Measurements from ENCODE around the gene DGCR6. TPM values are rescaled to one million over a fixed set of nuclear protein-coding genes. Genes with fewer than 3 reads are reported as not detected.
"Not testable (repeated sequence)": the region's sequence is repeated elsewhere in the genome, so short reads cannot be mapped to it uniquely, and the experiment has no call there.

DGCR6 gene
- total RNA-seq, 4 donors from 2014 or later, result 1.2 to 5.5 (median 2.2) TPM

GRCh38 chr22:18935889-18936529 lies 29.9 kb downstream of the DGCR6 start, which contains the start of gene PRODH:
Gene PRODH (minus strand): TSS chr22:18936293. CDS start chr22:18936287, 6 bp downstream.
- no peak for DNase-seq (ENCODE audit: extremely low spot score)
- no peaks in the 10 kb centered on the region for H3K27me3 ChIP-seq
- H3K4me1 ChIP-seq, result no peaks in the 10 kb centered on the region
- no CpG with 5 or more reads among the region's 67 CpGs for WGBS
- no peaks in the 10 kb centered on the region for H3K36me3 ChIP-seq
- H3K27ac ChIP-seq (replicated peaks in 1 of 4), result no peak within 1 kb of the TSS
- no peak within 1 kb of the TSS for H3K4me3 ChIP-seq
- TF ChIP-seq EP300 (IDR thresholded peaks at IDR 0.05) (no peak), CTCF (IDR thresholded peaks at IDR 0.05) (no peak)
- intact Hi-C loops (cut with DNase I), result no loop called here
- H3K9me3 ChIP-seq, result no peaks in the 10 kb centered on the region

GRCh38 chr22:18938691-18939090 lies 32.6 kb downstream of the DGCR6 start:
- DNase-seq (ENCODE audit: extremely low spot score); H3K9me3 ChIP-seq; H3K27me3 ChIP-seq; H3K27ac ChIP-seq (replicated peaks in 1 of 4); H3K4me1 ChIP-seq; H3K36me3 ChIP-seq; intact Hi-C loops (cut with DNase I); H3K4me3 ChIP-seq: not testable (repeated sequence)
- no CpG with 5 or more reads among the region's 8 CpGs for WGBS

GRCh38 chr22:18947105-18947504 lies 41.0 kb downstream of the DGCR6 start:
- DNase-seq (ENCODE audit: extremely low spot score), result not testable (repeated sequence)

GRCh38 chr22:18947905-18948304 lies 41.8 kb downstream of the DGCR6 start:
- Histone ChIP-seq H3K9me3 (no peaks in the 10 kb centered on the region), H3K4me3 (no peak overlapping the region), H3K36me3 (no peaks in the 10 kb centered on the region), H3K4me1 (no peaks in the 10 kb centered on the region), H3K27me3 (peaks cover 0 to 45% (median 0%) of the 10 kb centered on the region in 4 donors), H3K27ac (replicated peaks in 1 of 4) (no peak overlapping the region)
- WGBS, result 75% methylated on average over 6 of the region's 12 CpGs
- TF ChIP-seq CTCF (IDR thresholded peaks at IDR 0.05) (no peak), EP300 (IDR thresholded peaks at IDR 0.05) (no peak), POLR2A (IDR thresholded peaks at IDR 0.05; ENCODE audit: low read depth) (no peak), POLR2AphosphoS5 (IDR thresholded peaks at IDR 0.05) (no peak)
- no peak for DNase-seq (ENCODE audit: extremely low spot score)
- intact Hi-C loops (cut with DNase I), result no loop called here

More at GRCh38 chr22:18947105-18947504, 41.0 kb downstream of the DGCR6 start:
- H3K4me1 ChIP-seq; intact Hi-C loops (cut with DNase I); H3K9me3 ChIP-seq; H3K4me3 ChIP-seq; H3K27ac ChIP-seq (replicated peaks in 1 of 4); H3K36me3 ChIP-seq: not testable (repeated sequence)
- H3K27me3 ChIP-seq, result peaks cover 0 to 41% (median 0%) of the 10 kb centered on the region in 4 donors
- WGBS, result 56% methylated on average over 5 of the region's 9 CpGs

GRCh38 chr22:18950141-18950540 lies 44.0 kb downstream of the DGCR6 start:
- no peaks in the 10 kb centered on the region for H3K9me3 ChIP-seq
- no peaks in the 10 kb centered on the region for H3K4me1 ChIP-seq
- WGBS, result 88% methylated on average over 5 of the region's 5 CpGs
- H3K27ac ChIP-seq (replicated peaks in 1 of 4), result no peak overlapping the region
- DNase-seq (ENCODE audit: extremely low spot score), result no peak
- intact Hi-C loops (cut with DNase I), result no loop called here
- no peaks in the 10 kb centered on the region for H3K36me3 ChIP-seq
- TF ChIP-seq POLR2A (IDR thresholded peaks at IDR 0.05; ENCODE audit: low read depth) (no peak), POLR2AphosphoS5 (IDR thresholded peaks at IDR 0.05) (no peak), CTCF (IDR thresholded peaks at IDR 0.05) (no peak), EP300 (IDR thresholded peaks at IDR 0.05) (no peak)
- H3K4me3 ChIP-seq, result no peak overlapping the region
- peaks cover 0 to 65% (median 0%) of the 10 kb centered on the region in 4 donors for H3K27me3 ChIP-seq

- DNase-seq (ENCODE audit: extremely low spot score), result no peak
- H3K27me3 ChIP-seq, result peaks cover 0 to 70% (median 0%) of the 10 kb centered on the region in 4 donors
- no peak overlapping the region for H3K4me3 ChIP-seq
- no peaks in the 10 kb centered on the region for H3K9me3 ChIP-seq
- intact Hi-C loops (cut with DNase I), result no loop called here
- H3K4me1 ChIP-seq, result no peaks in the 10 kb centered on the region
- no peak overlapping the region for H3K27ac ChIP-seq (replicated peaks in 1 of 4)
- 75% methylated on average over 4 of the region's 6 CpGs for WGBS
- TF ChIP-seq POLR2AphosphoS5 (IDR thresholded peaks at IDR 0.05) (no peak), EP300 (IDR thresholded peaks at IDR 0.05) (no peak), CTCF (IDR thresholded peaks at IDR 0.05) (no peak), POLR2A (IDR thresholded peaks at IDR 0.05; ENCODE audit: low read depth) (no peak)
- no peaks in the 10 kb centered on the region for H3K36me3 ChIP-seq
Measured at GRCh38 chr22:18952022-18952421, 45.9 kb downstream of the DGCR6 start.

GRCh38 chr22:18953128-18953527 lies 47.0 kb downstream of the DGCR6 start:
- H3K4me1 ChIP-seq; H3K27ac ChIP-seq (replicated peaks in 1 of 4); H3K4me3 ChIP-seq; H3K36me3 ChIP-seq; H3K9me3 ChIP-seq; intact Hi-C loops (cut with DNase I); DNase-seq (ENCODE audit: extremely low spot score): not testable (repeated sequence)
- 40% methylated on average over 7 of the region's 14 CpGs for WGBS
- peaks cover 0 to 65% (median 0%) of the 10 kb centered on the region in 4 donors for H3K27me3 ChIP-seq

All from esophagus muscularis mucosa (tissue), 4 donors.